NCI-H774 (cell line): ENCODE results near the gene BMF.
"Not testable (repeated sequence)": the region's sequence is repeated elsewhere in the genome, so short reads cannot be mapped to it uniquely, and the experiment has no call there.

ENCODE experiments used
- DNase-seq: peaks from one replicate; lab custom pipeline; 2025; lab: John Stamatoyannopoulos, UW

Gene BMF

DNA sequence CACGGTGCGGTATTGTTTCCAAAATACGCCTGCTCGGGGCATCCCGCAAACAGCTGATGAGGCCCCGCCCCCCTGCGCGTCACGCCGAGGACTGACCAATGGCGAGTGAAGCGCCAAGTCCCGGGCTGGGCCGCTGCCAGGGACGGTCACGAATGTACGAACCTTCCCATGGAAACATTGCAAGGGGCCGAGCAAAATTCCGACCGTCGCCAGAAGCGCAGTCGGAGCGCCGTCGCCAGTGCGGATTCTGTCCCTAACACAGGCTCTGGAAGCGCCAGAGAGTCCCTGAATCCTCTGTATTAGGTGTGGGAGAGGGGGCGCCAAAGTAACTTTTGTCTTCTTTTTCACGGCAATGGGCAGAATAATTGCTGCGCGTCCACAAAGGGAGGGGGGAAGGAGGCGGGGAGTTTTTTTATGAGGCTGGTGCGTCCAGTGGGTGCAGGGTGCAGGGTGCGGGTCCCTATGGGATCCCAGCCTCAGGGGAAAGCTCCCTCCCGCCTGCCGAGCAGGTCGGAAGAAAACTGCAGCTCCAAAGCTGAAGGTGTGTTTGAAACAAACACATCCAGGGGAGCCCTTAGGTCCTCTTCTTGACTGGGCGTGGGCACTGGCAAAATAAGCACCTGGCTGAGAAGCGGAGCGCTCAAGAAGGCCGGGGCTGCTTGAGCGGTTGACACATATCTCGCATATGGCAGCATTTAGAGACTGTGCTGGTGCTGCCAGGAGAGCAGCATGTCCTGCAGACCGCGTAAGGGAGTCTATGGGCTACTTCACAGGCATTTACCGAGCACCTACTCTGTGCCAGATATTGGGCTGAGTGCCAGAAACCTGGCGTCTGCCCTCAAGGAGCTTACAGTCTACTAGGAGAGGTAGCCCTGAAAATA, at the start of gene BMF:
BMF (minus strand) TSS at position 25 of the 881 bp plus-strand sequence. CDS start 2,793 bp downstream, outside the sequence.
- DNase-seq = peak; percentile 96

DNA sequence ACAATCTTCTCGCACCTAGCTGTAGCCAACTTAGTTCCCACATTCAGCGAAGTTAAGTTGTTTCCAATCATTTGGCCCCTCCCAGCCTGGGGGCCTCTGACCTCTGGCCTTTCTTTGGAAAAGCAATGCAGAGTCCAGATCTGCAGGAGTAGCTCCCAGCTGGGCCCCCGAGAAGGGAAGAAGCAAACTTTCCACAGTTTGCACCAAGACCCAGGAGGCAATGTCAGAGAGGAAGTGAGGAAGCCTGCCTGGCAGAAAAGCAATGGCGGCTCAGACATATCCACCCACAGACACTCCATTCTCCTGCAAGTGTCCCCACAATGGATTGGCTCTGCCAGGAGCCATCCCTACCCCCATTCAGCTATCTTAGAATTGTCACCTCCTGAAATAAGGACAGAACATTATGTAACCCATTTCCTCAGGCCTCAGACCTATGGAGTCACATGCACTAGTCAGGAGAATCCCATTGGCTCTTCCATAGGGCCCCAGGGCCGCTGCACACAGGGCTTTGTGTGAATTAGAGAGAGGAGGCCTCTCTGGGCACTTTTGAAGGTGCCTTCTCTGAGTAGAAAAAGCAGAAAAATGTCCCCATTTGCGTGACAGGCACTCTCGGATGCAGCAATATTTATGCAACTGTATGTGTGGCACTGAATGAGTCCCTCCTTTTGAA, 49.2 kb upstream of the BMF start:
- DNase-seq = no peak

DNA sequence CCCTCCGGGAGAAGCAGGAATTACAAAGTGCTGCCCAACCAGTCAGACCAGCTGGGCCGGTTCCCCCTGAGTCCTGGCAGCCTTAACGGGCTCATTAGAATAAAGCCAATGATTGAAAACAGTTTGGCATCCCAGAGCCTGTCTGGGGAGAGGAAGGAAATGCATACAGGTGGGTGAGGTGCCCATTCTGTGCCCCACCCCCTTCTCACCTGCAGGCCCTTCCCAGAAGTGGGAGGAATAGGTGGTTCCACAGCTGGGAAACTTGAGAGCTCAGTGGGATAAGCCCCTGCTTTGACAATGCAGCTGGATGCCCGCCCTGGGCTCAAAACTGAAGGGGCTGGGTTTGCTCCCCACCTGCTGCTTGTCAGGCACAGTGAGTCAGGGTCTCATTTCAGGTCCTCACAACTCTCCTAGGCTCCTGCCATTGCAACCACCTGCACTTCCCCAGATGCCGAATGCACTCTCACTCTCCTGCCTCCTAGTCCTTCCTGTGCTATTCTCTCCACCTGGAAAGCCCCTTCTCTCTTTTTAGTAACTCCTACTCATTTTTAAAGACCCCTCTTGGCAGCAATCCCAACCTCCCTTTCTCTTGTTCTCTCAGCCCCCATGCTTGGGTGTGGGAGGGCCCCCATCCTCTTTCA, 46.7 kb upstream of the BMF start:
- peak; percentile 78 for DNase-seq

DNA sequence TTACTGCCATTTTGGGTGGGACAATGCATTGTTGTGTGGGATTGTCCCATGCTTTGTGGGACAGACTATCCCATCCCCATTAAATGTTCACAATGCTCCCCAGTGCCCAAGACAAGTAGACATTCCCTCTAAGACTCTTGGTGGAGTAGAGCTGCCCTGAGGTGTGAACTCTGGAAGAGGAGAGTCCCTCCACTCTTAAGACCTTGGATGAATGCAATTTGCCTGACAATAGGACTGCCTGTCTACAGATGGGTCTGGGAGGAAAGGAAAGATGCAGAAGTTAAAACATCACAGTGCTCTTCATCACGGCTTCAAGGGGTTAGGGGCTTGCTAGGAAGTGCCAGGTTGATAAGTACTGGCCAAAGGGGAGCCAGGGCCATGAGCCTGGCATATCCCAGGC, 46.1 kb upstream of the BMF start:
- DNase-seq = not testable (repeated sequence)

- DNase-seq = no peak
Observed at GRCh38 chr15:40151991-40152390, 43.3 kb upstream of the BMF start.

DNA sequence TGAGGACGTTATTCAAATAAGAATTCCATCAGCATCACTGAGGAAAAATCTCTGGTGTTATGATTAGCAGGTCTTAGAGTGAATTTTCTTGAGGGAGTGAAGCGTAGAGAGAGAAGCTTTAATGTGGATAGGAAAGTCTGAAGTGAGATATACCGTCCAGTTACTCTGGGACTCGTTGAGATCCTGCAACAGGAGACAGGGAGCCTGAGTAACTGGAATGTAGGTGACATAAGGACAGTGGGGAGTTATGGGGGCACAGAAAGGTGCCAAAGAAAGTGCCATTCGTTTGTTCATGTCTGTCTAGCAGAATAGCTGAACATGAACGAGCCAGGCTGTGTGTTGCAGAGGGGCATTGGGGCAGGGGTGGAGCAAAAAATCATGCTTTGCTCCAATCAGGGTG, 42.8 kb upstream of the BMF start:
- DNase-seq = no peak

- DNase-seq = peak; percentile 57
Observed at GRCh38 chr15:40150163-40150925, 41.7 kb upstream of the BMF start.

DNA sequence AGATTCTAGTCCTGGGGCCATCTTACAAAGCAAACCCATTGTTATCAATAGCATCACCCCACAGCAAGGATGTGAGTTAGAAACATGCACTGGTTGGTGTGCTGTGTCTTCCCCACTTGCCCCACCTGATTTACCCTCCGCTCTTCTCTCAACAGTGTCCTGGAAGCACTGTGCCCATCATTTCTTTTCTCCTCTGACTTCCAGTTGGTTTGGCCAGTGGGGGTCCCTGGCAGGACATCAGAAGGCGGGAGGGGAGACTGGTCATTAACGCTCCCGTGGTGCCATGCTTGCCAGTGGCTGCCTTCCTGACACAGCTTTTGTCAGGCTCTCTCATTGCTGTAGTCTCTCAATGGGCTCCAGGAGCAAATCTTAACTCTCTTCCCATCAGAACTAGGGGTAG, 40.7 kb upstream of the BMF start:
- DNase-seq = no peak

- no peak for DNase-seq
Observed at GRCh38 chr15:40146037-40146436, 37.4 kb upstream of the BMF start.

- DNase-seq = no peak
Observed at GRCh38 chr15:40142428-40142827, 33.7 kb upstream of the BMF start.

GRCh38 chr15:40138201-40138570, 29.5 kb upstream of the BMF start:
- DNase-seq = not testable (repeated sequence)

DNA sequence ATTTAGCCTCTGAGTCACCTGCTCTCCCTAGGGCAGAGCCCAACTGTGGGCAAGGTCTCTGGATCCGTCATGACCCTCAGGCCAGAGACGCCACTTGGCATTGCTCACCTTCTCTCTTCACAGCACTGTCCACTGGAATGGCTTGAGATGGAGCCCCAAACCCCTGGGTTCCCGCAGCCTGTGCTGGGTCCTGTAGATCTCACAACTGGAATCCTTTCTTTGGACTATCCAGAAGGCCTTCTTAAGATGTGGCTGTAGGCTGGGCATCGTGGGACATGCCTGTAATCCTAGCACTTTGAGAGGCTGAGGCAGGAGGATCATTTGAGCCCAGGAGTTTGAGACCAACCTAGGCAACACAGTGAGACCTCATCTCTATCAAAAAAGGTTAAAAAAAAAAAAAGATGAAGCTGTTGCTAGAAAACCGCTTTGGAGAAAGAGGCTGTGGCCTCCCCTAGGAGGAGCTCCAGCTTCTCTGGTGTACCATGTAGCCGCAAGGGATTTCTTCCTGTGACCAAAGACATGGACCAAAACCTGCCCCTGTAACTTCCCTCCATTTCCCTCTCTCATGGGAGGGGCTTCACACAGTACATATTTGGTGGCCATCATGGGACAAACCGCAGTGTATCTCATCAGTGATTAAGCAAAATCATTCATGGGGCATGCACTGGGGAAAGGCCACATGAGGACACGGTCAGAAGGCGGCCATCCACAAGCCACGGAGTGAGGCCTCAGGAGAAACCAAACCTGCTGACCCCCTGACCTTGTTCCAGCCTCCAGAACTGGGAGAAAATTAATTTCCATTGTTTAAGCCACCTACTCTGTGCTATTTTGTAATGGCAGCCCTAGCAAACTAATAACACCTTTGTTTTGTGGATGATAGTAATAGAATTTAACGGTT, 28.9 kb upstream of the BMF start:
- no peak for DNase-seq

DNA sequence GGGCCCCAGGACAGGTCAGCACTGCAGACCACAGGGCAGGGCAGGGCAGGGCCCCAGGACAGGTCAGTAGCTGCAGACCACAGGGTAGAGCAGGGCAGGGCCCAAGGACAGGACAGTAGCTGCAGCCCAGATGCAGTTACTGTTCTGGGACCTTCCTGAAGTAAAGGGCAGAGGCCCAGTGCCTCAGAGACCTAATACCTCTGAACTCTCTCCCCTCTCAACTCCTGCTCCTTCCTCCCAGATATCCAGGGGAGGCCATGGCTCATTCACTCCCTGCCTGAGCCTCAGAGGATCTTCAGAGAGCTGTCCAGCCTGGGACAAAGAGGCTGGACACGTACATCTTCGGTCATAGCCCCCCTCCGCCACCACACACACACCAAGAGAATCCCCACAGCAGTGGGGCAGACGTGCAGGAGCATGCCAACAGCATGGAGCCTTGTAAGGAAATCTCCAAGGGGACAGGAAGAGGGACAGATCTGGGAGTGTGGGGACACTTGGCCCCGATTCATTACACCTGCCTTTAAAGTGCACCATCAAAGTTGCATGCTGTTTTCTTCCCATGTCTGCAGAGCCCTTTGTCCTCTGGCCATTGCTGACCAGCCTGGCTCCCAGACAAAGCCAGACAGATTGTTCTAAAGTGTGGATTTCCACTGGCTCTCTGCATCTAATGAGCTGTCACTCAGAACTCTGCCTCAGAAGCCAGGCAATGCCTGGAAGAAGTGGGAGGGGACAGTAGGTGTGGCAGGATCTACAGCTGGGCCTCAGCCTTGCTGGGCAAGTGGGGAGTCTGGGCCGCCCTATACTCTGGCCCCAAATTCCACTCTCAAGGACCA, 28.0 kb upstream of the BMF start:
- DNase-seq = no peak

DNA sequence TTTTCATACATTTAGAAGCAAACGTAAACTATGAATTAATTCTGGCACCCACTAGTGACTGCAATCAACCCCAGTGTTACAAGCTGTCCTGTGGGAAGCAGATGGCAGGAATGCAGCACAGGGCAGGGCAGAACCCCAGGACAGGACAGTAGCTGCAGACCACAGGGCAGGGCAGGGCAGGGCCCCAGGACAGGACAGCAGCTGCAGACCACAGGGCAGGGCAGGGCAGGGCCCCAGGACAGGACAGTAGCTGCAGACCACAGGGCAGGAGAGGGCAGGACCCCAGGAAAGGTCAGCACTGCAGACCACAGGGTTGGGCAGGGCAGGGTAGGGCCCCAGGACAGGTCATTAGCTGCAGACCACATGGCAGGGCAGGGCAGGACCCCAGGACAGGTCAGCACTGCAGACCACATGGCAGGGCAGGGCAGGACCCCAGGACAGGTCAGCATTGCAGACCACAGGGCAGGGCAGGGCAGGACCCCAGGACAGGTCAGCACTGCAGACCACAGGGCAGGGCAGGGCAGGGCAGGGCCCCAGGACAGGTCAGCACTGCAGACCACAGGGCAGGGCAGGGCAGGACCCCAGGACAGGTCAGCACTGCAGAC, 27.3 kb upstream of the BMF start:
- DNase-seq = not testable (repeated sequence)

DNA sequence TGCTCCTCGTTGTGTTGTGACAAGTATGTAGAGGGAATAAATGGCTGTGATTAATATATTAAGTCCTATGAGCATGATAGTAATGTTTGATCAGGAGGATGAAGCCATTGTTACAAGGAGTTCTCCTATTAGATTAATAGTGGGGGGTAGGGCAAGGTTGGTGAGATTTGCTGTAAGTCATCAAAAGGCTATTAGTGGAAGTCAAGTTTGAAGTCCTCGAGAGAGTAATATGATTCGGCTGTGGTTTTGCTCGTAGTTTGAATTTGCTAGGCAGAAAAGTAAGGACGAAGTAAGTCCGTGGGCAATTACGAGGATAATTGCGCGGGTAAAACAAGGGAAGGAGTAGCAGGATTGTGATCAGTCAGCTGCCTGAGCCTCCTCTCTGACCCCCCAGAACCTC, 26.2 kb upstream of the BMF start:
- DNase-seq = no peak

- DNase-seq = no peak
Observed at GRCh38 chr15:40133544-40133943, 24.9 kb upstream of the BMF start.

DNA sequence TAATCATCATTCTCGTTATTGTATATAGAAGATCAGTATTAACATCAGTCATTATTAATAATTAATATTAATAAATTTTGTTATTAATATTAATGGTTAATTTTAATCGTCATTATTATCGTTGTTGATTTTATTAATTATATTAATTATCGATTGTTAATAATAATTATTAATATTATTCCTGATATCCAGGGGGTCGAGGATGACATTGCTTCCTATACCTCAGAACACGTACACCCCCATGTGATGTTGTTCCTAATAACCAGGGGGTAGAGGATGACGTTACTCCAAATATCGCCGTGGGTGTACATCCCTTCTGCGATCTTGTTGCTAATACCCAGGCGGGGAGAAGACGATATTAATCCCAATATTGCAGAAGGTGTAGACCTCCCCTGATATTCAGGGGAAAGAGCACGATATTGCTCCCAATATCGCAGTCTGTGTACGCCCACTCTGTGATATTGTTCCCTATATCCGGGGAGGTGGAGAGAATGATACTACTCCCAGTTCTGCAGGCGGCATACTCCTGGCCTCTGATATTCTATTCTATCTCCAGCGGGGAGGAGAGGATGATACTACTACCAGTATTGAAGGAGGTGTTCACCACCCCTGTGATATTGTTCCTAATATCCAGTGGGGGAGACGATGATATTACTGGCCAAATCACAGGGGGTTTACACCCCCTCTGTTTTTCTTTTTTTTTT, 22.3 kb upstream of the BMF start:
- DNase-seq = no peak

DNA sequence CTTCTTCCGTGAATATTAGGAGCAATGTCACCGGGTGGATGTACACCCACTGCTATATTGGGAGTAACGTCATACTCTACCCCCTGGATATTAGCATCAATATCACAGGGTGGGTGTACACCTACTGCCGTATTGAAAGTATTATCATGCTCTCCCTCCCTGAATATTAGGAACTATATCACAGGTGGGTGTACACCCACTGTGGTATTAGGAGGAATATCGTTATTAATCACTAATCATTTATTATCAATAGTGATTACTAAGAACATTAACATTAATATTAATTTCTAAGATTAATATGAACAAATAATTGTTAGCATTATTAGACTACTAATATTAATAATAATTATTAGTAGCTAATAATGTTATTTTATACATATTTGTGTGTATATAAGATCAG, 21.4 kb upstream of the BMF start:
- no peak for DNase-seq
